Fibroblast of upper back skin (primary cell): ENCODE measurements around the gene HDLBP.
A peak's percentile ranks its signal among the peaks of the same experiment; 100 is the strongest.

Source experiments
- DNase-seq: peaks from one replicate; pipeline ENCODE4 v3.0.0-alpha.2; 2013

The HDLBP gene

DNA sequence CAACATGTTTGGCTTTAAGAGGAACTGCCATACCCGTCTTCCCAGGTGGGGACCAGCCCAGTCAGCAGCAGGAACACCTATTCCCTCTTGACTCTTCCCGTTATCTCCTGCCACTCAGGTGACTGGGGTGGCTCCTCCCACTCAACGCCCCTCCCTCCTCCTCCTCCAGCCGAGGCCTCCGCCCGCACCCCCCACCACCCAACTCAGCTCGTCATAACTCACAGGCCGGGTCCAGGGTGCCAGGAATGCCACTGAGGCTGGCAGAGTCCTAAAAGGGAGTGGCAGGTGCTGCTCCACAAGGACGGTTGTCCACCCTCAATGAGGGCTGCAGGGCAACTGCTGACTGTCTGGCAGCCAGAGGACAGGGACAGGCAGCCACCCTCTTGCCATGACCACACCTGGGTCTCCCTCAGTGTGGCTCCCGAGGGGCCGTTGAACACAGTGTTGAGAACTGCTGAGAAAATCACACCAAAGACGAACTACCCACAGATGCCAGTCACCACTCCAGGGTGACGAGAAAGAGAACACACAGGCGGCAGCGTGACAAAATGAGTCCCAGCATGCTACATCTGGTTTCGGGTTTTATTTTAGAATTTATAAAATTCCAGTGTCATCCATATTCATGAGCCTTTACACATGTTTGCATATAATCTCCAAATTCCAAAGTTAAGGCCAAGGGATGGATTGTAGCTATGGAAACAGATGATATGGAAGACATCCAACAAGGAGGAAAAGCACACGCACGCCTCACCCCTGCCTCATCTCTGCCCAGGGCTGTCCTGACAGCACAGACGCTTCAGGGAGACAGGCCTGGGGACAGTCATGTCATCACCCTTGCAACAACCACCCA lies 88.5 kb downstream of the HDLBP start:
- DNase-seq, result peak; percentile 31

DNA sequence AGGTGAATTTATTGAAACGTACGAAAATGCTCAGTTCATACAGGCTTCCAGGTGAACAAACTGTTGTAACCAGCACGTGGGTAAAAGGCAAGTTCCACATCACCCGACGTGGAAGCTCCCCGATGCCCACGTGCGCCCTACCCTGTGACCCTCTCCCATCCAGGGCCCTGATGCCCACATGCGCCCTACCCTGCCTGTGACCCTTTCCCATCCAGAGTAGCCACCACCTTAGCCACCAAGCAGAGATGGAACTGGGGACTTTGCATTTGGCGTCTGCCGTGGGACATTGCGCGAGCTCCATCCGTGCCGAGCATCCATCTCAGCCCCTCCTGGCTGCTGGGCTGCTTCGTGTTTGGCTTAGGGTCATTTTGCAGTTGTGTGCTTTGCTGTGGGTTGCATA lies 89.5 kb downstream of the HDLBP start:
- DNase-seq, result no peak

DNA sequence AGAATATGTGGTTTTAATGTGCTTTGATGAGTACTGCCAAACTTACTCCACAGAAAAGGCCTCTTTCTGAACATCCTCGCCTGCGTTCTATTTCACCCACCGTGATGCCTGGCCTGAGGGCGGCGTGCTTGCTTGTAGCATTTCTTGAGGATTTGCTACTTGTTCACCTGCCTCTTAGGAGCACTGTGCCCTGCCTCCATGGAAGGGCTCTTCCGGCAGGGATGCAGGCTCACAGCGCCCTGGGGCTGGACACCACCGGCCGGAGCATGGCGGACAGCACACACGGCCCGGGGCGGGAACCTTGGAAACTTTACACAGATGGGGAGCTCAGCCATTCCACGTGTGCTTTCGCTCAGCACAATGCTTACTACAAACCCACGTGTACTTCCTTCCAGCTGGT lies 89.9 kb downstream of the HDLBP start:
- DNase-seq, result no peak

DNA sequence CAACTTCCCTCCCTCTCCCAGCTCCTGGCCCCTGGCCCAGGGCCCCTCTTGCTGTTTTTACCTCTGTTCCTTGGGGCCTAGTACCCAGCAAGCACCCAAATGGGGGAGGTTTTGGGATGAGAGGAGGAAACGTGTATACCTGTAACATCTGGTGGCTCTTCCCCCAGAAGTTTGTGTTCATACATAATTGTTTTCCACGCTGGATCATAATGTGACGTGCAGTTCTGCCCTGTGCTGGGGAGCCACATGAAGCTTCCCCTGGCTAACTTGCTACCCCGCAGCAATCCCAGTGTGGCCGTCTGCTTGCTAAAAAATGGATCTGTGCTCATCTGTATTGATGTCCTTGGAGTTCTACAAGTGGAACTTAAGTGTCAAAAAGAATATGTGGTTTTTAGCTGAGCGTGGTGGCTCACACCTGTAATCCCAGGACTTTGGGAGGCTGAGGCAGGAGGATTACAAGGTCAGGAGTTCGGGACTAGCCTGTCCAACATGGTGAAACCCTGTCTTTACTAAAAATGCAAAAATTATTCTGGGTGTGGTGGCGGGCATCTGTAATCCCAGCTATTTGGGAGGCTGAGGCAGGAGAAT lies 90.5 kb downstream of the HDLBP start:
- no peak for DNase-seq

DNA sequence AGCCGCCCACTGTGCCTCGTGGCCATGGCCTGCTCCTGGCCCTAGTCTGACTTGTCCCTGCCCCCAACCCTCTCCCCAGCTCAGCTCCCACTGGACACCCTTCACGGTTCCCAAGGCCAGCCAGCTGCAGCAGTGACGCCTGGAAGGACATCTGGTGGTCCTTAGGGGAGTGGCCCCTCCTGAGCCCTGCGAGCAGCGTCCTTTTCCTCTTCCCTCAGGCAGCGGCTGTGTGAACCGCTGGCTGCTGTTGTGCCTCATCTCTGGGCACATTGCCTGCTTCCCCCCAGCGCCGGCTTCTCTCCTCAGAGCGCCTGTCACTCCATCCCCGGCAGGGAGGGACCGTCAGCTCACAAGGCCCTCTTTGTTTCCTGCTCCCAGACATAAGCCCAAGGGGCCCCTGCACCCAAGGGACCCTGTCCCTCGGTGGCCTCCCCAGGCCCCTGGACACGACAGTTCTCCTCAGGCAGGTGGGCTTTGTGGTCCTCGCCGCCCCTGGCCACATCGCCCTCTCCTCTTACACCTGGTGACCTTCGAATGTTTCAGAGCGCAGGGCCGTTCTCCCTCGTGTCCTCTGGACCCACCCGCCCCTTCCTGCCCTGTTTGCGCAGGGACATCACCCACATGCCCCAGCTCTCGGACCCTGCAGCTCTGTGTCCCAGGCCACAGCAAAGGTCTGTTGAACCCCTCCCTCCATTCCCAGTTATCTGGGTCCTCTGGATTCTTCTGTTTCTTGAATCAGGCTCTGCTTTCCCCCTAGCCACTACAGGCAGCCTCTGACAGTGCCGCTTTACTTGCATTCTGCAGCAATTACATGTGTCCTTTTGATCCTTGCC lies 91.2 kb downstream of the HDLBP start:
- peak; percentile 62 for DNase-seq

DNA sequence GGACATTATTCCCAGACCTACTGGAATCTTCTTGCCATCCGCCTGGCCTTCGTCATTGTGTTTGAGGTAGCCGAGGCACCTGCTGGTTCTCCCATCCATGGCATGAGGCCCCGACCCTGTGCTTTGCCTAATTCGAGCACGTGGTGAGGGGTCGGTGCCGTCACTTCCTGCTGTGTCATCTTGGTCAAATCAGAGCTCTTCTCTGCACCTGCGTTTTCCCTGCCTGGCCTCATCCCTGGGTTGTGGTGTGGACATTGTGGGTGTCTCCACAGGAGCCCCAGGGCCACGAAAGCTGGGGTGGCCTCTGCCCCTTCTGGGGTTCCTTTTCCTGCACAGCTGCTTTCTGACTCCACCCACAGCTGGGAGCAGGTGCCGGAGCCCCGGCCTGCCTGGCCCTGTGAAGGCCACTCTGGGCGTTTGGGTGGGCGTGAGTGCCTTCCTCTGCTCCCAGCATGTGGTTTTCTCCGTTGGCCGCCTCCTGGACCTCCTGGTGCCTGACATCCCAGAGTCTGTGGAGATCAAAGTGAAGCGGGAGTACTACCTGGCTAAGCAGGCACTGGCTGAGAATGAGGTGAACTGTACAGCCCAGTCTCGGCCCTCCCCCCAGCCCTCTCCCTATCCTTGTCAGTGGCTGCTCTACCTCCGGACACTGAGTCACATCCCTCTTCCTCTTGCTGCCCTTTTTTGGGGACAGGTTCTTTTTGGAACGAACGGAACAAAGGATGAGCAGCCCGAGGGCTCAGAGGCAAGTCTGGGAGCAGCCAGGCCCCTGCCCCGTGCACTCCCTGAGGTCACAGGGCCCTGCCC lies 92.1 kb downstream of the HDLBP start:
- DNase-seq, result peak; percentile 10

DNA sequence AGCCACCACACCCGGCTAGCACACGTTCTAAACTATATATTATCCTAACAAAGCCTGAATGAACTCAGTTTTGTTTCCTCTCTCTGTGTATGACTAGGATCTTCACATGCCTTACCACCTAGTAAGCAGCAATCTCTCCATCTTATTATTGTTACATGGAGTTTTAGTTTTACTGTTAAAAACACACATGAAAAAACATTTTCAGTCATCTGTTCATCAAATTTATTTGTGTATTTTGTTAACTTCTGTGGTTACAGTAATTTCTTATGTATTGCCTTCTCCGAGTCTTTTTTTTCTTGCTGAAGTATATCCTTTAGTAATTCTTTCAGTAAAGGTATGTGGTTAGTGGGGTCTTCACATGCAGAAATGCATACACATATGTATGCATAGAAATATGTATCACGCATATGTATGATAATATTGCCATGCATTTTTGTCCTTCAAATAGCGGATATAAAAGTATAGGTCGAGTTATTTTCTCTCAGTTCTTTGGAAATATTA lies 95.6 kb downstream of the HDLBP start:
- no peak for DNase-seq

DNA sequence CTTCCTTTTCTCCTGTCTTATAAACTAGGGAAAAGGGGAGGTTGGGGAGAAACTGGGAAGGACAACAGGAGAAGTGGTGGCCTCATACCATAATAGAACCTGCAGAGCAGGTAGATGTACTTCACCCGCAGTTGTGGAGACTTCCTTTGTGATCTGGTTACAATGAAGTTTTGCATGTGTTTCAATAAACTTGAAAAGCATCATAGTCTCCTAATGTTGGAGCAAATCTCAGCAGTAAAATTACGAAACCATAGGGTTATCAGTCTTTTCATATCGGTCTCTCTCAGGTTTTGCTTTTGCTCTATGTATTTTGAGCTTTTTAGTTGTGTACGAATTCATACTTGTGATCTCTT lies 96.5 kb downstream of the HDLBP start:
- DNase-seq, result no peak

DNA sequence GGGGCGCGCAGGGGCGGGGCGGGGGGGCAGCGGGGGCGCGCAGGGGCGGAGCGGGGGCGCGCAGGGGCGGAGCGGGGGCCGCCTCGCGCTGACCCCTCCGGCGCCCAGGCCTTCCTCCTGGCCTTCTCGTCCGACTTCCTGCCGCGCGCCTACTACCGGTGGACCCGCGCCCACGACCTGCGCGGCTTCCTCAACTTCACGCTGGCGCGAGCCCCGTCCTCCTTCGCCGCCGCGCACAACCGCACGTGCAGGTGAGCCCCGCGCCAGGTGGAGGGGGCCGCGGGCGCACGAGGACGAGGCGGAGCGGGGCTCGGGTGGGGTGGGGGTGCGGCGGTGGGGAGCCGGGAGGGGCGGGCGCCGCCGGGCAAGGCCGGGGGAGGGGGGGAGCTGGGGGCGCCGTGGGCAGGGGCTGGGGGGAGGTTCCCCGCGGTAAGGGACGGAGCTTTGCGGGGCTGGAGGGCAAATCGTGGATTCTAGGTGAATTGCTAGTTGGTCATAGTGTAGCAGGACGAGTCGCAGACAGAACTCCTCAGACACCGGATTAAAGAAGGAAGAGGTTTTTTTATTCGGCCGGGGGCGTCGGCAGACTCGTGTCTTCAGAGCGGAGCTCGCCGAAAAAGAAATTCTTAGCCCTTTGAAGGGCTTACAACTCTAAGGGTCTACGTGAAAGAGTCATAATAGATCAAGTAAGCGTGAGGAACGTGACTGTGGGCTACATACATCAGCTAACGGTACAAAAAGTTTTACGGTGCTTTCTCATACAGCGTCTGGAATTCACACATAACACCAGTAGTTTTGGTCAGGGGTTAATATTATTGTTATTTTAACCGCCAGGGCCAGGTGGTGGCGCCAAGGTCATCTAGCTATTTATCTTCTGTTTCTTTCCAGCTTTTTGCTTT lies 97.1 kb downstream of the HDLBP start:
- DNase-seq, result peak; percentile 37

DNA sequence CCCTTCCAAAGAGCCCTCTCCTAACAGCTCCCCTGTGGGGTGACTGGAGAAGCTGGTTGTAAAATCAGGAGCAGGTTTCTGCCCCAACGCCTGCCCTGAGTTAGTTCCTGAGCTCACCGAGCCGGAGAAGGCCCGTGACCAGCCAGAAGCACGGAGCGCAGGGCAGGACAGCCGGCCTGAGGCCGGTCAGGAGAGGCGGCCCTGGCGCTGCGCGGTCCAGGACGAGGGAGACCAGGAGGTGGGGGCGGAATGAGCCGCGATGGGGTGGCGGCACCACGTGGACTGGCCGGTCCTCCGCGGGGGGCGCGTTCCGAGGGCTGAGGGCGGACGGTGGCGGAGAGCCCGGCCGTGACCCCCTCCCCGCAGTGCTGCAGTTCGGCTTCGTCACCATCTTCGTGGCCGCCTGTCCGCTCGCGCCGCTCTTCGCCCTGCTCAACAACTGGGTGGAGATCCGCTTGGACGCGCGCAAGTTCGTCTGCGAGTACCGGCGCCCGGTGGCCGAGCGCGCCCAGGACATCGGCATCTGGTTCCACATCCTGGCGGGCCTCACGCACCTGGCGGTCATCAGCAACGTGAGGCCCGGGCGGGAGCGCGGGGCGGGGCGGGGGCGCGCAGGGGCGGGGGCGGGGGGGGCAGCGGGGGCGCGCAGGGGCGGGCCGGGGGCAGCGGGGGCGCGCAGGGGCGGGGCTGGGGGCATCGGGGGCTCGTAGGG lies 98.0 kb downstream of the HDLBP start:
- DNase-seq, result peak; percentile 63

DNA sequence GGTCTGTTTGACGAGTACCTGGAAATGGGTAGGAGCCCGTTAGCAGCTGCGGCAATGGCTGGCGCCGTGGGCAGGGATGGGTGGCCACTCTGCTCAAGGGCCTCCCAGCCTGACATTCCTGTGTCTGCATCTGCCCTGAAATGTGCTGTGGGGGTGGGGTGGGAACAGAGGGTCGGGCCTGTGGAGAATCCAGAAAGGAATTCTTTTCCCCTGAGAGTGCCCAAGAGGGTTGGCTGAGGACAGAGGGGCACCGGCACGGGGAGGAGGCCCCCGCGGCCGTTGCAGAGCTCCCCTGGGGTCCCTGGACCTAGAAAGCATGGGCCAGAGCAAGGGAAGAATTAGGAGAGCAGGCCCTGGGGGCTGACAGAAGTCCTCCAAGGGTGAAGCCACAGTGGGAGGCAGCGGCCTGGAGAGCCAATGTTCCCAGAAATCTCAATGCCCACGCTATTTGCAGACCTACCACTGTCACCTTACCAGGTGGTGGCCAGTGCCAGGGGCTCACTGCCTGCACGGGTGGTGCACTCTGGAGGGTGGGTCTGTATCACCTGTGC lies 99.2 kb downstream of the HDLBP start:
- DNase-seq, result peak; percentile 31

DNA sequence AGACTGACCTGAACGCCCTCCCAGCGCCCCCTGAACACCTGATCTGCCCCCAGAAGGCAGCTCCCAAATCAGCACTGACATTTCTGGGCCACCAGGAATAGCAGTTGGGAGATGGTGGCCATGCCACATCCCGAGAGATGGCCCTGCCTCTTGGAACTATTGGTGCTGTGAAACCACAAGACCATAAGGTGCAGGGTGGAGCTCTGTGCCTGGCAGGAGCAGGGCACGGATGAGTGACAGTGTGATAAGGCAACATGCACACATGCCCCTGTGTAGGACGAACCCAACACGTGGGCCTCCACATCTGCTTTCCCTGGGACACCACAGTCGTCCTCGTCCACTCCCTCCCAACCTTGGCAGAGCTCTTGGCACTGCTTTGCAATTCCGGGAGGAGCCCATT lies 100.1 kb downstream of the HDLBP start:
- no peak for DNase-seq

DNA sequence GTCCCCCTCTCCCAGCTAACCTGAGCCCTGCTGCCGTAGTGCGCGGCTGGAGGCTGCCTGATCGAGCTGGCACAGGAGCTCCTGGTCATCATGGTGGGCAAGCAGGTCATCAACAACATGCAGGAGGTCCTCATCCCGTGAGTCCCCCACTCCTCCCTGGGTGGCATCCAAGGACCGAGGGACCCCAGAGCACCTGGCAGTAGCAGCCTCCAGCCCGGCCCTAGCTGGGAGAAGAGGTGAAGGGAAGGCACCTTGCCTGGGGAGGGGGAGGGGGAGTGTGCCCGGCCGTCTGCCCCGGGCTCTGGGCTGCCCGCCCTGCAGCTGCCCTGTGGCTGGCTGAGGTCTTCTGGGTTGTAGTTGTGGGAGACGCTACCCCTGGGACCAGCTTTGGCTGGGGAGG lies 100.7 kb downstream of the HDLBP start:
- DNase-seq, result no peak

DNA sequence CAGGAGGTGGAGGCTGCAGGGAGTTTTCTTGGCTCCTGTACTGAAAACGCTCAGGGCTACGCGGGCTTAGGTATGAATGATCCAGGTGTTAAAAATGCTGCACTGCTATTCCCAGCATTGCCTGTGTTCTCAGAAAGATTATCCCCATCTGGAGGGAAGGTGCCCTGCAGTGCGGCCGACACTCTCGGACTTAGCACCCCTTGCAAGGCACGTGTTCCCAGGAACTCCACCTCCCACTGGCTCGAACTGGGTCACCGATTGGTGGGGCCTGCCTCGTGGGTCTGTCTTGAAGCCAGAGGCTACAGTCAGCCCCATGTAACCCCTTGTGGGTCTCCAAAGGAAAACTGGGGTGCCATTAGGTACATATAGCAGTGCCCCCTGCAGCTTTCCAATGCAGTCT lies 101.3 kb downstream of the HDLBP start:
- DNase-seq, result no peak

DNA sequence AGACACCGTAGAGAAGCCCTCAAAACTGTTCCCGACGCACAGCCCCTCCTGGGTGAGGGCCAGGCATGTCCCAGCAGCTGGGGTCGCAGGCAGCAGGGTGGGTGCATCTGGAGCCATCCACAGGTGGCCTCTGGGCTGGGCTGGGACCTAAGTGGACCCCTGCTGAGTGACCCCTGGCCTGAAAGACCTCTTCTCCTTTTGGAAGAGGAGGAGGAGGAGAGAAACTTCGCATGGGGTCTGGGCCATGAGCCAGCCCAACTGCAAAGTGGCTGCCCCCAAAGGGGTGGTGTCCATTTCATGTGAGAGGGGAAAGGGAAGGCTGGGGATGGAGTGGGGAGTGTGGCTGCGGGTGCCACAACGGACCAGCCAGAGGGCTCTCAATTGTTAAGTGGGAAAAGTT lies 101.9 kb downstream of the HDLBP start:
- DNase-seq, result no peak

DNA sequence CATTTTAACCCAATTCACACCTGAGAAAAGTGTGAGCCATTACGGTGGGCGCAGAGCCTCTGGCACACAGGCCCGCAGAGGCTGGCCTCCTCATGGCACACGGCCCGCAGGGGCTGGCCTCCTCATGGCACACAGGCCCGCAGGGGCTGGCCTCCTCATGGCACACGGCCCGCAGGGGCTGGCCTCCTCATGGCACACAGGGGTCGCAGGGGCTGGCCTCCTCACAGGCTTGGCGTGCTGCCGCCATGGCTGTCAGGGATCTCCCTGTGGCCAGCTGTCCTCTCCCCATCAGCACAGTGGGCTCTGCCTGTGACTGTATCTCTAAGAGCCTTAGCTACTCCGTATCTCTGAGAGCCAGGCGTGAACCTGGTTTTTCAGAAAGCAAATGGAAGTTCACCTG lies 102.4 kb downstream of the HDLBP start:
- DNase-seq, result no peak

DNA sequence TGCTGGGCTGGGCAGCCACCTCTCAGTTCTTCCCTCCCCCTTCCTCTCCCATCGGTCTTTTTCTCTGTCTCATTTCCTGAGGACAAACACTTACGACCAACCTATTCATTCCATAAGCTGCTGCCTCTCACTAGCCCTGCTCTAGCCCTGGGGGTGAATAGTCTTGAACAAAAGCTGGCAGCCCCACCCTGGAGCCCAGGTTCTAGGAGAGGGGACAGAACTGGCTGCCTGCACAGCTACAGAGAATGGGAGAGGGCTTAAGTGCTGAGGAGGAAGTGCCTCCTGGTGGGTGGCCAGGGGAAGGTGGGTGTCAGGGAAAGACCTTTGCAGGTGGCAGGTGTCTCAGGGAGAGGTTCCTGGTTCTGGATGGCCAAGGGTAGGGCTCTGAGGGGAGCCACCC lies 104.2 kb downstream of the HDLBP start:
- no peak for DNase-seq

DNA sequence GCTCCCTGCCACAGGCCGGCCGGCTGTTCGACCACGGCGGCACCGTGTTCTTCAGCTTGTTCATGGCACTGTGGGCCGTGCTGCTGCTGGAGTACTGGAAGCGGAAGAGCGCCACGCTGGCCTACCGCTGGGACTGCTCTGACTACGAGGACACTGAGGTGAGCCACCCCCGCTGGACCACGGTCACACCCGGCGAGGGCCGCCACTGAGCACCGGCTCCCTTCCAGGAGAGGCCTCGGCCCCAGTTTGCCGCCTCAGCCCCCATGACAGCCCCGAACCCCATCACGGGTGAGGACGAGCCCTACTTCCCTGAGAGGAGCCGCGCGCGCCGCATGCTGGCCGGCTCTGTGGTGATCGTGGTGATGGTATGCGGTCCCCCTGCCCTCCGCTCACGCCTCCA lies 106.2 kb downstream of the HDLBP start:
- DNase-seq, result no peak

DNA sequence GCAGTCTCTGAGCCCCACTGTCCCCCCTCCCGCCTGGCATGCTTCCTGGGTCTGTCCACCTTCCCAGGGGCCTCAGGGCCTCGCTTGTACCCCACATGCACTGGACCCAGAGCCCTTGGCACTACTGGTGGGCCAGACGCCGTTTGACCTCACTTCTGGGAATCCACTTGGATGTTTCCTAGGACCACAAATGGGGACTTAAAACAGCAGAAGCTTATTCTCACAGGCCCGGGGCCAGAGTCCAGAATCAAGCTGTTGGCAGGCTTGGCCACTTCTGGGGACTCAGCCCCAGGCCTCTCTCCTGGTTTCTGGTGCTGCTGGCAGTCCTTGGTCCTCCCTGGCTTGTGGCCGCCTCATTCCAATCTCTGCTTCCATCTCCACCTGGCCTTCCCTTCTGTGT lies 107.4 kb downstream of the HDLBP start:
- no peak for DNase-seq

DNA sequence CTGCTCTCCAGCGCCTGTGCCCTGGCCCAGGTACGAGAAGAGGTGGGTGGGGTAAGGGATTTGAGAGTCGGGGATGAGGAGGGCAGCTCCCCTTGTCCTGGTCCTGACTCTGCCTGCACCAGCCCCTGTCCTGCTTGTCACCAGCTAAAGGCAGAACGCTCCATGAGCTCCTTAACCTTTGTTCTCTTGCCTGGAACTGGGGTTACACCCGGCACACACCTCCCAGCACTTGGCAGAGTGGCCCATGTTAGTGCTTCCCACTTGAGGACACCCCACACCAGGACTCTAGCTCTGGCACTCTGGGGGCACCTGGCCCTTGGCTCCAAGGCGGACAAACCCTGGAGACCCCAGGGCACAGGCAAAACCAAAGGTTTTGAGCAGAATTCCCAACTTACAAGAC lies 107.8 kb downstream of the HDLBP start:
- DNase-seq, result no peak

DNA sequence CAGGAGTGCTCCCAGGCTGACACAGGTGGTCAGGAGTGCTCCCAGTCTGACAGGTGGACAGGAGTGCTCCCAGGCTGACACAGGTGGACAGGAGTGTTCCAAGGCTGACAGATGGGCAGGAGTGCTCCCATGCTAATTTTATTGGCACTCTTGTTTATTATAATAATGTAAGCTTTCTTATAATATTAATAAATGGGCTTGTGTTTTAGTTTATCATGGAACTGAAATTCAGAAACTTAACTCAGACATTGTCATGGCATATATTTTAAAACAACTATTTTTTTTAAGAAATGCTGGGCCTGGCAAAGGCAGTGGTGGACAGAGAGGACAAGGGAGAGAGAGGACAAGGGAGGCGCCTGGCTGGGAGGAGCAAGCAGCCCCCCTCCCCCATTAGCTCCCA lies 108.3 kb downstream of the HDLBP start:
- no peak for DNase-seq
